Measurements from ENCODE around the gene GTF2H1. TPM values are rescaled to one million over a fixed set of nuclear protein-coding genes. Genes with fewer than 3 reads are reported as not detected.

The GTF2H1 gene
- total RNA-seq, 1 donor from 2014 or later = 33.7 TPM

- intact Hi-C loops (cut with DNase I) = no loop called here
Measured at GRCh38 chr11:18352581-18352980, 30.2 kb downstream of the GTF2H1 start.

GRCh38 chr11:18358646-18359045 lies 36.3 kb downstream of the GTF2H1 start:
- Histone ChIP-seq H3K27ac (no peak overlapping the region), H3K36me3 (peaks cover 65 to 84% of the 10 kb centered on the region in 2 donors), H3K9me3 (no peaks in the 10 kb centered on the region), H3K27me3 (no peaks in the 10 kb centered on the region), H3K4me1 (no peaks in the 10 kb centered on the region), H3K4me3 (no peak overlapping the region)
- intact Hi-C loops (cut with DNase I) = no loop called here
- no peak for DNase-seq (ENCODE audit: low spot score in 2 of 2)
- no peak for TF ChIP-seq CTCF (IDR thresholded peaks at IDR 0.05)

More at GRCh38 chr11:18352581-18352980, 30.2 kb downstream of the GTF2H1 start:
- no peak for DNase-seq (ENCODE audit: low spot score in 2 of 2)
- no peaks in the 10 kb centered on the region for H3K9me3 ChIP-seq
- no peak overlapping the region for H3K4me3 ChIP-seq
- H3K27me3 ChIP-seq = no peaks in the 10 kb centered on the region
- no peak overlapping the region for H3K27ac ChIP-seq
- H3K36me3 ChIP-seq = peaks cover 45 to 72% of the 10 kb centered on the region in 2 donors
- no peak for TF ChIP-seq CTCF (IDR thresholded peaks at IDR 0.05)
- no peaks in the 10 kb centered on the region for H3K4me1 ChIP-seq

GRCh38 chr11:18361154-18361553 lies 38.8 kb downstream of the GTF2H1 start:
- no peak for TF ChIP-seq CTCF (IDR thresholded peaks at IDR 0.05)
- peaks cover 78 to 98% of the 10 kb centered on the region in 2 donors for H3K36me3 ChIP-seq

GRCh38 chr11:18364495-18365073 lies 42.2 kb downstream of the GTF2H1 start:
- H3K27me3 ChIP-seq = no peaks in the 10 kb centered on the region
- DNase-seq (ENCODE audit: low spot score in 2 of 2) = no peak
- intact Hi-C loops (cut with DNase I) = no loop called here
- no peak overlapping the region for H3K4me3 ChIP-seq
- H3K36me3 ChIP-seq = peaks cover 62 to 78% of the 10 kb centered on the region in 2 donors
- no peak for TF ChIP-seq CTCF (IDR thresholded peaks at IDR 0.05)
- no peaks in the 10 kb centered on the region for H3K4me1 ChIP-seq
- no peaks in the 10 kb centered on the region for H3K9me3 ChIP-seq
- H3K27ac ChIP-seq = no peak overlapping the region

More at GRCh38 chr11:18361154-18361553, 38.8 kb downstream of the GTF2H1 start:
- Histone ChIP-seq H3K9me3 (no peaks in the 10 kb centered on the region), H3K27me3 (no peaks in the 10 kb centered on the region), H3K27ac (no peak overlapping the region), H3K4me3 (no peak overlapping the region), H3K4me1 (no peaks in the 10 kb centered on the region)
- no peak for DNase-seq (ENCODE audit: low spot score in 2 of 2)
- intact Hi-C loops (cut with DNase I) = no loop called here

GRCh38 chr11:18365741-18366140 lies 43.4 kb downstream of the GTF2H1 start:
- Histone ChIP-seq H3K9me3 (no peaks in the 10 kb centered on the region), H3K4me1 (no peaks in the 10 kb centered on the region), H3K27me3 (no peaks in the 10 kb centered on the region), H3K4me3 (no peak overlapping the region), H3K27ac (no peak overlapping the region), H3K36me3 (peaks cover 50 to 66% of the 10 kb centered on the region in 2 donors)
- DNase-seq (ENCODE audit: low spot score in 2 of 2) = no peak
- intact Hi-C loops (cut with DNase I) = no loop called here
- no peak for TF ChIP-seq CTCF (IDR thresholded peaks at IDR 0.05)

GRCh38 chr11:18366286-18366685 lies 43.9 kb downstream of the GTF2H1 start:
- no peak for TF ChIP-seq CTCF (IDR thresholded peaks at IDR 0.05)
- no peak for DNase-seq (ENCODE audit: low spot score in 2 of 2)
- no peaks in the 10 kb centered on the region for H3K4me1 ChIP-seq
- peaks cover 45 to 61% of the 10 kb centered on the region in 2 donors for H3K36me3 ChIP-seq
- no peak overlapping the region for H3K27ac ChIP-seq
- H3K4me3 ChIP-seq = no peak overlapping the region
- no peaks in the 10 kb centered on the region for H3K27me3 ChIP-seq
- no peaks in the 10 kb centered on the region for H3K9me3 ChIP-seq
- intact Hi-C loops (cut with DNase I) = no loop called here
